Body of pancreas (tissue), 4 donors: ENCODE measurements around the gene TRAM2. TPM values are rescaled to one million over a fixed set of nuclear protein-coding genes. Genes with fewer than 3 reads are reported as not detected.

Experiments
- ATAC-seq: fragments of 150-250 bp; one replicate; pipeline ENCODE4 v1.9.1; 2016
- DNase-seq, 4 donors: peaks; one replicate each; pipeline ENCODE4 v3.0.0-alpha.2; 2019
- H3K27ac ChIP-seq, 4 donors: fragments of 200-600 bp; sonication (generic); 1 replicate in 3 of 4; 2 replicates in 1 of 4; pipeline versions ENCODE4 v1.5.1 to v1.6.1; 2016 to 2019; ENCODE audit warnings: mild to moderate bottlenecking in 1 of 4, mixed read lengths in 1 of 4, moderate library complexity in 1 of 4
- H3K27me3 ChIP-seq, 2 donors: fragments of 200-600 bp; sonication (generic); one replicate each; pipeline ENCODE4 v1.6.0; 2016; ENCODE audit warnings: mild to moderate bottlenecking in 1 of 2
- H3K36me3 ChIP-seq, 2 donors: fragments of 200-600 bp; sonication (generic); replicated peaks in 1 of 2; 2 replicates each; pipeline ENCODE4 v1.5.1; 2016; ENCODE audit warnings: low read depth in 2 of 2; ENCODE audit not compliant: insufficient read depth in 1 of 2
- H3K4me1 ChIP-seq: fragments of 200-600 bp; sonication (generic); one replicate; pipeline ENCODE4 v1.6.0; 2016
- H3K4me3 ChIP-seq, 2 donors: fragments of 200-600 bp; sonication (generic); 1 replicate in 1 of 2; 2 replicates in 1 of 2; pipeline ENCODE4 v1.5.1; 2016 to 2019
- H3K9me3 ChIP-seq, 3 donors: fragments of 200-600 bp; sonication (generic); 1 replicate in 2 of 3; 2 replicates in 1 of 3; pipeline ENCODE4 v1.5.1; 2016
- POLR2A ChIP-seq, 3 donors: fragments of 450-650 bp; IDR thresholded peaks; one replicate each; pipeline ENCODE4 v1.6.1; 2016; ENCODE audit warnings: antibody characterized with exemption in 3 of 3, mild to moderate bottlenecking in 2 of 3
- WGBS, 2 donors: methylation state at CpG; one replicate each; pipeline ENCODE4 v1.1.5; 2017; 5-methylcytosine and 5-hydroxymethylcytosine counted together
- intact Hi-C: fragments of 100-400 bp; cut with DNase I; formaldehyde crosslinking; loops from one replicate; pipeline ENCODE4 v1.15.1; 2023
- total RNA-seq, 2 donors: library from RNA; depleted of rRNA; stranded (reverse); fragments of >200 nt; gene quantifications; one replicate each; pipeline ENCODE4 v1.1.0, GENCODE V29; 2016
- TF ChIP-seq, protein P1 (sequence below), 7 experiments: fragments of 450-650 bp in 4 of 7; fragments of 200-600 bp in 3 of 7; sonication (generic) in 3 of 7; IDR thresholded peaks; one replicate each; pipeline ENCODE4 v1.5.1; 2016 to 2019; ENCODE audit warnings: antibody characterized with exemption in 7 of 7

Gene TRAM2
- total RNA-seq, 2 donors from 2014 or later, result 6.7 to 7.9 TPM

DNA sequence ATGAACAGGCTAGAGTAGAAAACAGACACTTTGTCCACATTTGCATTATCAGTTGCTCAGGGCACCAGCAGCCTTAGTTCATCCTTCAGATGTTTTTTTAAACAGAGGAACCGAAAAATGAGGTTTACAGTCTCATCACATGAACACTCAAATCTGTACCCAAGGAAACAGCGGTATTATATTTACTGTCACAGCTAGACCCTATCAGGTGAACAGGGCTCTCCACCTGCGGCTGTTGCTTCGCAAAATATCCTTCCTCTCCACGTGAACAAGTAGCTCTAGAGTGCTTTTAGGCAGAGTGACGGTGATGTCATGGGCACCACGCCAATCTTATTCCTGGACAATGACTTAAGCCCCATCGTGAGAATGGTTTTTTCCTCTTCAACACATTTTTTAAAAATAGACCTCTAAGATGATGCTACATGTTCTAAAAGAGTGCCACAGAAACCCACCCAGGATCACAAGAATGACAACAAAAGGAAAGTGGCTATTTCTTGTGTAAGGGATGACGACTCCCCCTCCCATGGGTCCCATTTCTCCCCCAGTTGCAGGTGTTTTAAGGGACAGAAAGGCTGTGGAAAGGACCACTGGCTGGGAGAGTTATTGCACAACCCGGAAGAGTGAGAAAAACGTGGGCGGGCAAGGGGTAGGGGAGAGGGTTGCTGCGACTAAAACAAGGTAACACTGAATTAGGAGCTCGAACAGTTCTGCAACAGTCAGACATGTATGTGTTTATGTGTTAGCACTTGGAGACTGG, 79.0 kb downstream of the TRAM2 start:
- no peak overlapping the region for H3K4me3 ChIP-seq
- H3K36me3 ChIP-seq, result no peaks in the 10 kb centered on the region
- no peak for ATAC-seq
- no peaks in the 10 kb centered on the region for H3K4me1 ChIP-seq
- 82 to 88% methylated on average over 14 of the region's 14 CpGs for WGBS, 2 donors
- TF ChIP-seq, protein P1, sequence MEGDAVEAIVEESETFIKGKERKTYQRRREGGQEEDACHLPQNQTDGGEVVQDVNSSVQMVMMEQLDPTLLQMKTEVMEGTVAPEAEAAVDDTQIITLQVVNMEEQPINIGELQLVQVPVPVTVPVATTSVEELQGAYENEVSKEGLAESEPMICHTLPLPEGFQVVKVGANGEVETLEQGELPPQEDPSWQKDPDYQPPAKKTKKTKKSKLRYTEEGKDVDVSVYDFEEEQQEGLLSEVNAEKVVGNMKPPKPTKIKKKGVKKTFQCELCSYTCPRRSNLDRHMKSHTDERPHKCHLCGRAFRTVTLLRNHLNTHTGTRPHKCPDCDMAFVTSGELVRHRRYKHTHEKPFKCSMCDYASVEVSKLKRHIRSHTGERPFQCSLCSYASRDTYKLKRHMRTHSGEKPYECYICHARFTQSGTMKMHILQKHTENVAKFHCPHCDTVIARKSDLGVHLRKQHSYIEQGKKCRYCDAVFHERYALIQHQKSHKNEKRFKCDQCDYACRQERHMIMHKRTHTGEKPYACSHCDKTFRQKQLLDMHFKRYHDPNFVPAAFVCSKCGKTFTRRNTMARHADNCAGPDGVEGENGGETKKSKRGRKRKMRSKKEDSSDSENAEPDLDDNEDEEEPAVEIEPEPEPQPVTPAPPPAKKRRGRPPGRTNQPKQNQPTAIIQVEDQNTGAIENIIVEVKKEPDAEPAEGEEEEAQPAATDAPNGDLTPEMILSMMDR (IDR thresholded peaks at IDR 0.05), result no peak
- TF ChIP-seq POLR2A (IDR thresholded peaks at IDR 0.05), result no peak
- no peak for DNase-seq
- H3K27me3 ChIP-seq, result no peaks in the 10 kb centered on the region
- H3K27ac ChIP-seq, result no peak overlapping the region
- intact Hi-C loops, result no loop called here
- no peaks in the 10 kb centered on the region for H3K9me3 ChIP-seq

DNA sequence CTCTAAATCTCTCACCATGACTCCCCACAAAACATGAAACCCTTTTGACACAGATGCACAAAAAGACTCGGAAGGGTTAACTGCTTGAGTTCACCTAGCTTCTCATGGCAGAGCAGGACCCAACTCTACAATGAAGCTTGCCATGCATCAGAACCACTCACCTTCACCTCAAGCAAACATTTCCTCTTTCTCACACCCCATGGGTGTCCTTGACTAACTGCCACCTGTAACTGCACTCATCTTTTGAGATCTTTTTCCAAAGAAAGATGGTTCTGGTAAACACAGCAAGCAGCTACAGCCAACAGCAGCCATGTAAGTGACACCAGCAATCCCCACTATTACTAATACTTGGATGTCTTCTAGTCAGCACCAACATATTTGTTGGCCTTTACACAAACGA, 80.2 kb downstream of the TRAM2 start:
- H3K27ac ChIP-seq, result no peak overlapping the region
- ATAC-seq, result no peak
- no peak overlapping the region for H3K4me3 ChIP-seq
- no peaks in the 10 kb centered on the region for H3K9me3 ChIP-seq
- no peaks in the 10 kb centered on the region for H3K36me3 ChIP-seq
- H3K4me1 ChIP-seq, result no peaks in the 10 kb centered on the region
- intact Hi-C loops, result no loop called here
- TF ChIP-seq POLR2A (IDR thresholded peaks at IDR 0.05), result no peak
- TF ChIP-seq, protein P1 (IDR thresholded peaks at IDR 0.05), result no peak
- 83 to 84% methylated on average over 2 of the region's 2 CpGs for WGBS, 2 donors
- no peaks in the 10 kb centered on the region for H3K27me3 ChIP-seq
- DNase-seq, result no peak

DNA sequence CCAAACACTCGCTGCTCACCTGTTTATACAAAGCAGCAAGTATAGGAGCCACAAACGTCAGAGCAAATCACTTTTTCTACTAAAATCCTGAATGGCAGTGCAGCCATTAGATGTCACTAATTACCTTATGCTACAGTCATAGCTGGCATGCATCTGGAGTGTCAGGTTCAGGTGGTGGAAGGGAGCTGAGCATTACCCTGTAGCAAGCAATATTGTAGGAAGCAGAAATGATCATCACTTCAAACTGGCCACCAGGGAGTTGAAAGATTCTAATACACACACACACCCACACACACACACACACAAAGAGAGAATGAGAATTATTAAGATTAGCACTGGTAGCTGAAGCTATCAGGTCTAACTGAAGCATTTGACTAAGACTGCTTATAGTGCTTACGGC, 80.9 kb downstream of the TRAM2 start:
- H3K27ac ChIP-seq, result no peak overlapping the region
- WGBS, 2 donors, result 71 to 76% methylated on average over 3 of the region's 3 CpGs
- no peak for TF ChIP-seq POLR2A (IDR thresholded peaks at IDR 0.05)
- TF ChIP-seq, protein P1 (IDR thresholded peaks at IDR 0.05), result no peak
- no peaks in the 10 kb centered on the region for H3K36me3 ChIP-seq
- ATAC-seq (no peak), DNase-seq (no peak)
- no peaks in the 10 kb centered on the region for H3K27me3 ChIP-seq
- intact Hi-C loops, result no loop called here
- no peaks in the 10 kb centered on the region for H3K9me3 ChIP-seq
- no peaks in the 10 kb centered on the region for H3K4me1 ChIP-seq
- no peak overlapping the region for H3K4me3 ChIP-seq

DNA sequence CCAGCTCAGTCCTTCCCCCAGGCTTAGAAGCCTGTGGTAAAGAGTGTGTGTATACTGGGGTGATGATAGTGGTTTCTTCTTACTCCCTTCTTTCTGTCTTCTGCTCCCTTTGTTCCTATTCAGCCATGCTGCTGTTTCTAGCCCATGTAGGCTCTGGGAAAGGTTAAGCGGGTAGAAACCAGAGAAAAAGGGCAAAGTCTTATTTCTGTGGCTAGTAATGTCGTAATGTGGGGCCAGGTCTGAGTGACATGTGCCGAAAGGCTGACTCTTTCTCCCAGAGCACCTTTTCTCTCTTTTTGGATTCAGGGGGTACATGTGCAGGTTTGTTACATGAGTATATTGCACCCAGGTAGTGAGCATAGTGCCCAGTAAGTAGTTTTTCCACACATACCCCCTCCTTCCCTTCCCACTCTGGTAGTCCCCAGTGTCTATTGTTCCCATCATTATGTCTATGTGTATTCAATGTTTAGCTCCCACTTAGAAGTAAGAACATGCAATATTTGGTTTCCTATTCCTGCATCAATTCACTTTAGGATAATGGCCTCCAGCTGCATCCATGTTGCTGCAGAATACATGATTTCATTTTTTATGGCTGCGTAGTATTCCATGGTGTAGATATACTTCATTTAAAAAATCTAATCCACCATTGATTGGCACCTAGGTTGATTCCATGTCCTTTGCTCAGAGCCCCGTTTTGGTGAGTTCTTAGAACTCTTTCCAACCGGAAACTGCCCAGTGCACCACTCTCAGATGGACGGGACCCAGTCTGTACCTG, 82.4 kb downstream of the TRAM2 start:
- Histone ChIP-seq H3K4me1 (no peaks in the 10 kb centered on the region), H3K27ac (no peak overlapping the region), H3K36me3 (no peaks in the 10 kb centered on the region), H3K27me3 (no peaks in the 10 kb centered on the region), H3K9me3 (no peaks in the 10 kb centered on the region), H3K4me3 (no peak overlapping the region)
- no peak for TF ChIP-seq POLR2A (IDR thresholded peaks at IDR 0.05)
- TF ChIP-seq, protein P1 (IDR thresholded peaks at IDR 0.05), result no peak
- intact Hi-C loops, result no loop called here
- DNase-seq (no peak), ATAC-seq (no peak)
- 89 to 94% methylated on average over 7 of the region's 7 CpGs for WGBS, 2 donors
